Measurements from ENCODE around the gene CCDC127. TPM values are rescaled to one million over a fixed set of nuclear protein-coding genes. Genes with fewer than 3 reads are reported as not detected.

CCDC127 gene
- total RNA-seq, 3 donors from 2014 or later, result 4.7 to 7.8 (median 5.7) TPM

GRCh38 chr5:149745-150485 lies 68.0 kb downstream of the CCDC127 start:
- H3K36me3 Mint-ChIP-seq (ENCODE audit: insufficient read depth), result no peaks in the 10 kb centered on the region
- DNase-seq (no peak), ATAC-seq (no peak)
- H3K4me3 Mint-ChIP-seq, result no peak overlapping the region
- peaks cover 14% of the 10 kb centered on the region for H3K9me3 Mint-ChIP-seq
- peaks cover 4% of the 10 kb centered on the region for H3K27me3 Mint-ChIP-seq (ENCODE audit: low read depth)
- no peaks in the 10 kb centered on the region for H3K4me1 Mint-ChIP-seq (ENCODE audit: low read depth)

- no peak for DNase-seq
- Mint-ChIP-seq H3K9me3 (peaks cover 14% of the 10 kb centered on the region), H3K27me3 (ENCODE audit: low read depth) (peaks cover 6% of the 10 kb centered on the region), H3K36me3 (ENCODE audit: insufficient read depth) (no peaks in the 10 kb centered on the region), H3K4me1 (ENCODE audit: low read depth) (no peaks in the 10 kb centered on the region), H3K4me3 (no peak overlapping the region)
- ATAC-seq, result no peak
These were observed 70.2 kb downstream of the CCDC127 start for GRCh38 chr5:147751-148150.

Other genes with a start within 250 kb of the CCDC127 start
- gene PLEKHG4B, start 126.0 kb downstream of the CCDC127 start, total RNA-seq, result under 1 TPM; 0.03 to 0.37 (median 0.05) TPM
- under 1 TPM in 1 of 3 donors, not detected in 2; 0.23 TPM for gene LRRC14B, start 26.7 kb downstream of the CCDC127 start, total RNA-seq
- gene SDHA, start 167 bp upstream of the CCDC127 start, total RNA-seq, result 100 to 1,000 TPM in 2 of 3 donors, 10 to 100 TPM in 1; 73.1 to 120 (median 104) TPM
- gene PDCD6, start 53.5 kb upstream of the CCDC127 start, total RNA-seq, result 100 to 1,000 TPM in 2 of 3 donors, 10 to 100 TPM in 1; 98.9 to 107 (median 101) TPM
- gene AHRR, start 103.6 kb upstream of the CCDC127 start, total RNA-seq, result 10 to 100 TPM; 17.2 to 22.8 (median 22.2) TPM
- 10 to 100 TPM; 62.7 to 78.3 (median 67.2) TPM for gene EXOC3, start 225.0 kb upstream of the CCDC127 start, total RNA-seq